GM19372 (cell line): ENCODE results near the gene PRM3.
A peak's percentile ranks its signal among the peaks of the same experiment; 100 is the strongest.

Experiments used
- ATAC-seq: cut with Tn5 transposase; IDR thresholded peaks from one replicate; pipeline ENCODE4 v1.9.1; 2021; ENCODE audit warnings: mild to moderate bottlenecking, low read depth, moderate library complexity; ENCODE audit not compliant: unreplicated experiment

Gene PRM3

GRCh38 chr16:11260596-11260966, 12.8 kb downstream of the PRM3 start:
- no peak for ATAC-seq

- no peak for ATAC-seq
Measured at GRCh38 chr16:11259655-11260595, 13.5 kb downstream of the PRM3 start.

- ATAC-seq, result no peak
Measured at GRCh38 chr16:11258553-11259492, 14.6 kb downstream of the PRM3 start.

- ATAC-seq, result no peak
Measured at GRCh38 chr16:11257131-11257938, 16.1 kb downstream of the PRM3 start.

- no peak for ATAC-seq
Measured at GRCh38 chr16:11256661-11257130, 16.7 kb downstream of the PRM3 start.

GRCh38 chr16:11255737-11256660, 17.4 kb downstream of the PRM3 start, which contains the start of gene SOCS1:
TSS of gene SOCS1 (minus strand) at chr16:11256204. CDS start at chr16:11255478, 726 bp downstream.
- peak; percentile 52 for ATAC-seq

GRCh38 chr16:11254913-11255736, 18.3 kb downstream of the PRM3 start:
- ATAC-seq, result peak; percentile 0

- no peak for ATAC-seq
Measured at GRCh38 chr16:11253995-11254912, 19.2 kb downstream of the PRM3 start.

GRCh38 chr16:11253009-11253994, 20.1 kb downstream of the PRM3 start:
- ATAC-seq, result no peak

GRCh38 chr16:11252482-11252931, 20.9 kb downstream of the PRM3 start:
- ATAC-seq, result no peak

GRCh38 chr16:11251525-11252481, 21.6 kb downstream of the PRM3 start:
- ATAC-seq, result no peak

GRCh38 chr16:11250786-11251524, 22.5 kb downstream of the PRM3 start:
- ATAC-seq, result no peak

GRCh38 chr16:11250091-11250785, 23.2 kb downstream of the PRM3 start:
- no peak for ATAC-seq
